Liver (tissue), 9 donors: ENCODE measurements around the gene KLHL30. TPM values are rescaled to one million over a fixed set of nuclear protein-coding genes. Genes with fewer than 3 reads are reported as not detected.

Experiments used
- DNase-seq: peaks from one replicate; pipeline ENCODE4 v3.0.0-alpha.2; 2017; ENCODE audit warnings: low spot score
- H3K27ac ChIP-seq, 2 donors: one replicate each; pipeline ENCODE4 v1.7.0; 2013; ENCODE audit warnings: inconsistent platforms in 2 of 2, low read length in 2 of 2, control low read depth in 1 of 2, low read depth in 1 of 2, mild to moderate bottlenecking in 1 of 2
- H3K27me3 ChIP-seq, 4 donors: one replicate each; pipeline versions ENCODE4 v1.6.1 to v1.7.0; 2013; ENCODE audit warnings: low read length in 3 of 4, inconsistent platforms in 1 of 4, mild to moderate bottlenecking in 1 of 4, moderate library complexity in 1 of 4; ENCODE audit not compliant: control insufficient read depth in 4 of 4, insufficient read depth in 4 of 4
- H3K36me3 ChIP-seq, 4 donors: one replicate each; pipeline versions ENCODE4 v1.6.1 to v1.7.0; 2013; ENCODE audit warnings: low read length in 3 of 4, mild to moderate bottlenecking in 3 of 4, low read depth in 1 of 4, moderate library complexity in 1 of 4; ENCODE audit not compliant: control insufficient read depth in 4 of 4, insufficient read depth in 3 of 4
- H3K4me1 ChIP-seq, 4 donors: one replicate each; pipeline versions ENCODE4 v1.6.1 to v1.7.0; 2013; ENCODE audit warnings: low read length in 3 of 4, mild to moderate bottlenecking in 3 of 4, moderate library complexity in 1 of 4; ENCODE audit not compliant: control insufficient read depth in 4 of 4, insufficient read depth in 4 of 4
- H3K4me3 ChIP-seq, 3 donors: one replicate each; pipeline versions ENCODE4 v1.6.1 to v1.7.0; 2013; ENCODE audit warnings: low read length in 3 of 3, control low read depth in 1 of 3, low read depth in 1 of 3, mild to moderate bottlenecking in 1 of 3
- H3K9ac ChIP-seq, 2 donors: one replicate each; pipeline ENCODE4 v1.7.0; 2013; ENCODE audit warnings: low read length in 2 of 2, mild to moderate bottlenecking in 2 of 2, moderate library complexity in 2 of 2, control low read depth in 1 of 2, low read depth in 1 of 2
- H3K9me3 ChIP-seq, 4 donors: one replicate each; pipeline versions ENCODE4 v1.6.1 to v1.7.0; 2013; ENCODE audit warnings: low read length in 3 of 4; ENCODE audit not compliant: control insufficient read depth in 4 of 4
- EGR1 ChIP-seq, 2 donors: IDR thresholded peaks; 2 replicates each; pipeline ENCODE4 v1.6.1; 2016 to 2018; ENCODE audit warnings: antibody characterized with exemption in 2 of 2, low read depth in 2 of 2
- FOXA1 ChIP-seq: IDR thresholded peaks from 2 replicates; pipeline ENCODE4 v1.6.1; 2016; ENCODE audit warnings: antibody characterized with exemption
- FOXA2 ChIP-seq: IDR thresholded peaks from 2 replicates; pipeline ENCODE4 v1.6.1; 2016; ENCODE audit warnings: antibody characterized with exemption
- GABPA ChIP-seq, 2 donors: IDR thresholded peaks in 1 of 2; conservative IDR thresholded peaks in 1 of 2; 2 replicates each; pipeline ENCODE4 v1.6.1; 2016; ENCODE audit warnings: antibody characterized with exemption in 2 of 2, mild to moderate bottlenecking in 1 of 2, moderate library complexity in 1 of 2
- HNF4A ChIP-seq, 2 donors: conservative IDR thresholded peaks; 2 replicates each; pipeline ENCODE4 v1.6.1; 2016; ENCODE audit warnings: antibody characterized with exemption in 2 of 2, mild to moderate bottlenecking in 2 of 2
- HNF4G ChIP-seq: IDR thresholded peaks from 2 replicates; pipeline ENCODE4 v1.6.1; 2016; ENCODE audit warnings: antibody characterized with exemption
- JUND ChIP-seq, 2 donors: IDR thresholded peaks; 2 replicates each; pipeline ENCODE4 v1.6.1; 2016; ENCODE audit warnings: antibody characterized with exemption in 2 of 2
- NR2F2 ChIP-seq: IDR thresholded peaks from 2 replicates; pipeline ENCODE4 v1.6.1; 2016; ENCODE audit warnings: antibody characterized with exemption
- RAD21 ChIP-seq, 2 donors: IDR thresholded peaks; 2 replicates each; pipeline ENCODE4 v1.6.1; 2016; ENCODE audit warnings: antibody characterized with exemption in 2 of 2, mild to moderate bottlenecking in 2 of 2
- RXRA ChIP-seq, 2 donors: IDR thresholded peaks; 2 replicates each; pipeline ENCODE4 v1.6.1; 2017 to 2018; ENCODE audit warnings: antibody characterized with exemption in 2 of 2, mild to moderate bottlenecking in 1 of 2
- SP1 ChIP-seq: IDR thresholded peaks from 2 replicates; pipeline ENCODE4 v1.6.1; 2018; ENCODE audit warnings: antibody characterized with exemption, mild to moderate bottlenecking
- TAF1 ChIP-seq: conservative IDR thresholded peaks from 2 replicates; pipeline ENCODE4 v1.6.1; 2016; ENCODE audit warnings: antibody characterized with exemption, mild to moderate bottlenecking
- YY1 ChIP-seq: IDR thresholded peaks from 2 replicates; pipeline ENCODE4 v1.6.1; 2016; ENCODE audit warnings: antibody characterized with exemption, mild to moderate bottlenecking
- WGBS: extraction: QIAGEN DNeasy Blood & Tissue Kit; methylation state at CpG from one replicate; pipeline ENCODE4 v1.1.7; 2013; 5-methylcytosine and 5-hydroxymethylcytosine counted together
- polyA plus RNA-seq, 2 donors: library from polyadenylated mRNA; stranded (reverse) in 1 of 2; unstranded in 1 of 2; fragments of 200-250 nt in 1 of 2; fragments of >200 nt in 1 of 2; fragmentation: Nextera tagmentation in 1 of 2; extraction: Ambion mirVana in 1 of 2; gene quantifications; one replicate each; pipeline versions ENCODE4 v1.2.1 to v1.2.3, GENCODE V29; 2013 to 2015
- total RNA-seq, 2 donors: library from RNA; depleted of rRNA; stranded (reverse); fragments of >200 nt; gene quantifications; one replicate each; pipeline ENCODE4 v1.2.3, GENCODE V29; 2014
- TF ChIP-seq, protein P1 (sequence below): IDR thresholded peaks from 2 replicates; pipeline ENCODE4 v1.6.1; 2016; ENCODE audit warnings: antibody characterized with exemption, mild to moderate bottlenecking
- TF ChIP-seq, protein P2 (sequence below): IDR thresholded peaks from 2 replicates; pipeline ENCODE4 v1.6.1; 2016; ENCODE audit warnings: antibody characterized with exemption
- TF ChIP-seq, protein P3 (sequence below): IDR thresholded peaks from 2 replicates; pipeline ENCODE4 v1.6.1; 2016; ENCODE audit warnings: antibody characterized with exemption
- TF ChIP-seq, protein P4 (sequence below): fragments of 150-350 bp; IDR thresholded peaks from 2 replicates; pipeline ENCODE4 v1.5.1; 2017; ENCODE audit warnings: improper control_type of control experiment, low read depth, low read length; ENCODE audit not compliant: missing input control
- TF ChIP-seq, protein P5 (sequence below): IDR thresholded peaks from 2 replicates; pipeline ENCODE4 v1.6.1; 2016; ENCODE audit warnings: antibody characterized with exemption
- donor health status: healthy.
- donor health status: healthy.
- donor health status: healthy.
- donor health status: healthy.
- donor health status: healthy.

KLHL30 gene
- total and polyA plus RNA-seq, 4 donors = 0.05 to 0.08 TPM; not detected in 2

DNA sequence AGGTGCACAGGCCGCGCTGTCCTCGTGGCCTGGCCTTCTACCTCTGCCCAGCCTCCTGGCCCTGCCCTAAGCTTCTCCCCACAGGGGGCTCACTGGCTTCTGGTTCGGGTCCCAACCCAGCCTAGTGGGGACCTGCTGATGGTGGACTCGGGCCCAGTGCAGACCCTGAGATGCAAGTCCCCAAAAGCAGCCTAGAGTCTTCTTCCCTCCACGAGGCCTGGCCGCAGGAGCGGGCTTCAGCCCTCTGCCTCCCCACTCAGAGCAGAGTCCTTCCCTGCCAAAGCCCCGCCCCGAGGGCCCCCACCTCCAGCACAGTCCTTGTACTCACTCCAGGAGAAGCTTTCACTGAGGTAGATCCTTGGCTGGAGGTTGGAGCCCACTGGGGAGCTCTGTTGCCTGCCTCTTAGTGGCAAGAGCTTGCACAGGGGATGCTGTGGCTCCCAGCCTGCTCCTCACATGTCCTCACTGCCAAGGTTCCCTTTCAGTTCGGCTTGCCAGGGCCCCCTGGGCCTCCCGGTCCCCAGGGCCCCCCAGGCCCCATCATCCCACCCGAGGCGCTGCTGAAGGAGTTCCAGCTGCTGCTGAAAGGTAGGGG, 23.9 kb downstream of the KLHL30 start:
- no peaks in the 10 kb centered on the region for H3K27me3 ChIP-seq
- peaks cover 0 to 14% (median 7%) of the 10 kb centered on the region in 4 donors for H3K4me1 ChIP-seq
- no peaks in the 10 kb centered on the region for H3K9me3 ChIP-seq
- no peak overlapping the region for H3K4me3 ChIP-seq
- H3K27ac ChIP-seq = no peak overlapping the region
- no peak for TF ChIP-seq EGR1 (IDR thresholded peaks at IDR 0.05; ENCODE audit: low read depth in 2 of 2)
- no peak for TF ChIP-seq JUND (IDR thresholded peaks at IDR 0.05)
- TF ChIP-seq, protein P1, sequence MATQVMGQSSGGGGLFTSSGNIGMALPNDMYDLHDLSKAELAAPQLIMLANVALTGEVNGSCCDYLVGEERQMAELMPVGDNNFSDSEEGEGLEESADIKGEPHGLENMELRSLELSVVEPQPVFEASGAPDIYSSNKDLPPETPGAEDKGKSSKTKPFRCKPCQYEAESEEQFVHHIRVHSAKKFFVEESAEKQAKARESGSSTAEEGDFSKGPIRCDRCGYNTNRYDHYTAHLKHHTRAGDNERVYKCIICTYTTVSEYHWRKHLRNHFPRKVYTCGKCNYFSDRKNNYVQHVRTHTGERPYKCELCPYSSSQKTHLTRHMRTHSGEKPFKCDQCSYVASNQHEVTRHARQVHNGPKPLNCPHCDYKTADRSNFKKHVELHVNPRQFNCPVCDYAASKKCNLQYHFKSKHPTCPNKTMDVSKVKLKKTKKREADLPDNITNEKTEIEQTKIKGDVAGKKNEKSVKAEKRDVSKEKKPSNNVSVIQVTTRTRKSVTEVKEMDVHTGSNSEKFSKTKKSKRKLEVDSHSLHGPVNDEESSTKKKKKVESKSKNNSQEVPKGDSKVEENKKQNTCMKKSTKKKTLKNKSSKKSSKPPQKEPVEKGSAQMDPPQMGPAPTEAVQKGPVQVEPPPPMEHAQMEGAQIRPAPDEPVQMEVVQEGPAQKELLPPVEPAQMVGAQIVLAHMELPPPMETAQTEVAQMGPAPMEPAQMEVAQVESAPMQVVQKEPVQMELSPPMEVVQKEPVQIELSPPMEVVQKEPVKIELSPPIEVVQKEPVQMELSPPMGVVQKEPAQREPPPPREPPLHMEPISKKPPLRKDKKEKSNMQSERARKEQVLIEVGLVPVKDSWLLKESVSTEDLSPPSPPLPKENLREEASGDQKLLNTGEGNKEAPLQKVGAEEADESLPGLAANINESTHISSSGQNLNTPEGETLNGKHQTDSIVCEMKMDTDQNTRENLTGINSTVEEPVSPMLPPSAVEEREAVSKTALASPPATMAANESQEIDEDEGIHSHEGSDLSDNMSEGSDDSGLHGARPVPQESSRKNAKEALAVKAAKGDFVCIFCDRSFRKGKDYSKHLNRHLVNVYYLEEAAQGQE = no peak
- no peak for TF ChIP-seq NR2F2
- TF ChIP-seq FOXA1 = no peak
- no peak for TF ChIP-seq FOXA2
- TF ChIP-seq HNF4G = no peak
- TF ChIP-seq SP1 = no peak
- TF ChIP-seq TAF1 = no peak
- TF ChIP-seq RXRA (IDR thresholded peaks at IDR 0.05) = no peak
- TF ChIP-seq HNF4A (conservative IDR thresholded peaks at IDR 0.05) = no peak
- TF ChIP-seq, protein P2, sequence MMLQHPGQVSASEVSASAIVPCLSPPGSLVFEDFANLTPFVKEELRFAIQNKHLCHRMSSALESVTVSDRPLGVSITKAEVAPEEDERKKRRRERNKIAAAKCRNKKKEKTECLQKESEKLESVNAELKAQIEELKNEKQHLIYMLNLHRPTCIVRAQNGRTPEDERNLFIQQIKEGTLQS = no peak
- TF ChIP-seq GABPA (IDR thresholded peaks at IDR 0.05 in 1 of 2, conservative IDR thresholded peaks at IDR 0.05 in 1 of 2) = no peak
- no peak for TF ChIP-seq RAD21 (IDR thresholded peaks at IDR 0.05)
- 86% methylated on average over 14 of the region's 14 CpGs for WGBS
- no peak for DNase-seq
- no peaks in the 10 kb centered on the region for H3K36me3 ChIP-seq
- no peak overlapping the region for H3K9ac ChIP-seq

DNA sequence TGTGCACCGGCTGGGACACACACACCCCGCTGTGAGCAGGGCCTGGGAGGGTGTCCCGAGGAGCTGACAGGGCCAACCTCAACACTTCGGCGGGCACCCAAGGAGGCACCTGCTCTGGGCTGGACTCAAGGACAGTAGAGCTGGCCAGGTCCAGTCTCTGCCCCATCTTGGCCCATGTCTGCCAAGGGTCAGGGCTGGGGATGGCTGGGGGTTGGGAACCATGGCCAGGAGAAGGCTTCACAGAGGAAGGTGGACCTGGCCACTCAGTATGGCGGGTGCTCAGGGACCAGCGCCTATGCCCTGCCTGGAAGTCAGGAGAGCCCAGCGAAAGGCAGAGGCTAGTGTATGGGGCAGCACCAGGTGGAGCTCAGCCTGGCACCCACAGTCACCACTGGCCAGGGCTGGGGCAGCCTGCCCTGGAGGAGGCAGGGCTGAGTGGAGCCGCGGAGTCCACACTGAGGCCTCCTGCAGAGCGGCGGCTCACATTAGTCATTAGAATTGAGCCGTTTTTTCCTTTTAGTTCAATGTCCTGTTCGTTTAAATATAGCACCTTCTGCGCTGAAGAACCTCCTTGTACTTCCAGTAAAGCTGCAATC, 24.5 kb downstream of the KLHL30 start:
- Histone ChIP-seq H3K4me1 (peaks cover 0 to 14% (median 7%) of the 10 kb centered on the region in 4 donors), H3K27ac (no peak overlapping the region), H3K4me3 (no peak overlapping the region), H3K36me3 (peaks cover 0 to 2% (median 0%) of the 10 kb centered on the region in 4 donors), H3K9ac (no peak overlapping the region), H3K9me3 (no peaks in the 10 kb centered on the region), H3K27me3 (no peaks in the 10 kb centered on the region)
- 72% methylated on average over 15 of the region's 15 CpGs for WGBS
- no peak for DNase-seq
- no peak for TF ChIP-seq HNF4A (conservative IDR thresholded peaks at IDR 0.05)
- TF ChIP-seq FOXA1 = no peak
- no peak for TF ChIP-seq TAF1
- no peak for TF ChIP-seq RXRA (IDR thresholded peaks at IDR 0.05)
- no peak for TF ChIP-seq FOXA2
- TF ChIP-seq YY1 = no peak
- TF ChIP-seq HNF4G = no peak
- no peak for TF ChIP-seq RAD21 (IDR thresholded peaks at IDR 0.05)
- no peak for TF ChIP-seq EGR1 (IDR thresholded peaks at IDR 0.05; ENCODE audit: low read depth in 2 of 2)
- no peak for TF ChIP-seq JUND (IDR thresholded peaks at IDR 0.05)
- TF ChIP-seq NR2F2 = no peak
- no peak for TF ChIP-seq SP1
- TF ChIP-seq, protein P3, sequence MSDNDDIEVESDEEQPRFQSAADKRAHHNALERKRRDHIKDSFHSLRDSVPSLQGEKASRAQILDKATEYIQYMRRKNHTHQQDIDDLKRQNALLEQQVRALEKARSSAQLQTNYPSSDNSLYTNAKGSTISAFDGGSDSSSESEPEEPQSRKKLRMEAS = no peak
- TF ChIP-seq, protein P2 = no peak
- TF ChIP-seq, protein P1 = no peak
- TF ChIP-seq, protein P4, sequence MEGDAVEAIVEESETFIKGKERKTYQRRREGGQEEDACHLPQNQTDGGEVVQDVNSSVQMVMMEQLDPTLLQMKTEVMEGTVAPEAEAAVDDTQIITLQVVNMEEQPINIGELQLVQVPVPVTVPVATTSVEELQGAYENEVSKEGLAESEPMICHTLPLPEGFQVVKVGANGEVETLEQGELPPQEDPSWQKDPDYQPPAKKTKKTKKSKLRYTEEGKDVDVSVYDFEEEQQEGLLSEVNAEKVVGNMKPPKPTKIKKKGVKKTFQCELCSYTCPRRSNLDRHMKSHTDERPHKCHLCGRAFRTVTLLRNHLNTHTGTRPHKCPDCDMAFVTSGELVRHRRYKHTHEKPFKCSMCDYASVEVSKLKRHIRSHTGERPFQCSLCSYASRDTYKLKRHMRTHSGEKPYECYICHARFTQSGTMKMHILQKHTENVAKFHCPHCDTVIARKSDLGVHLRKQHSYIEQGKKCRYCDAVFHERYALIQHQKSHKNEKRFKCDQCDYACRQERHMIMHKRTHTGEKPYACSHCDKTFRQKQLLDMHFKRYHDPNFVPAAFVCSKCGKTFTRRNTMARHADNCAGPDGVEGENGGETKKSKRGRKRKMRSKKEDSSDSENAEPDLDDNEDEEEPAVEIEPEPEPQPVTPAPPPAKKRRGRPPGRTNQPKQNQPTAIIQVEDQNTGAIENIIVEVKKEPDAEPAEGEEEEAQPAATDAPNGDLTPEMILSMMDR = no peak
- TF ChIP-seq, protein P5, sequence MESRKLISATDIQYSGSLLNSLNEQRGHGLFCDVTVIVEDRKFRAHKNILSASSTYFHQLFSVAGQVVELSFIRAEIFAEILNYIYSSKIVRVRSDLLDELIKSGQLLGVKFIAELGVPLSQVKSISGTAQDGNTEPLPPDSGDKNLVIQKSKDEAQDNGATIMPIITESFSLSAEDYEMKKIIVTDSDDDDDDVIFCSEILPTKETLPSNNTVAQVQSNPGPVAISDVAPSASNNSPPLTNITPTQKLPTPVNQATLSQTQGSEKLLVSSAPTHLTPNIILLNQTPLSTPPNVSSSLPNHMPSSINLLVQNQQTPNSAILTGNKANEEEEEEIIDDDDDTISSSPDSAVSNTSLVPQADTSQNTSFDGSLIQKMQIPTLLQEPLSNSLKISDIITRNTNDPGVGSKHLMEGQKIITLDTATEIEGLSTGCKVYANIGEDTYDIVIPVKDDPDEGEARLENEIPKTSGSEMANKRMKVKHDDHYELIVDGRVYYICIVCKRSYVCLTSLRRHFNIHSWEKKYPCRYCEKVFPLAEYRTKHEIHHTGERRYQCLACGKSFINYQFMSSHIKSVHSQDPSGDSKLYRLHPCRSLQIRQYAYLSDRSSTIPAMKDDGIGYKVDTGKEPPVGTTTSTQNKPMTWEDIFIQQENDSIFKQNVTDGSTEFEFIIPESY = no peak
